Lung (tissue), 12 donors: ENCODE measurements around the gene KIAA1143. TPM values are rescaled to one million over a fixed set of nuclear protein-coding genes. Genes with fewer than 3 reads are reported as not detected.

Experiments used
- ATAC-seq: fragments of 200-7000 bp; cut with Tn5 transposase; one replicate; pipeline ENCODE4 v1.9.1; 2020; ENCODE audit warnings: moderate number of reproducible peaks; ENCODE audit not compliant: insufficient read depth, low FRiP score
- DNase-seq, 3 donors: peaks; one replicate each; pipeline ENCODE4 v3.0.0-alpha.2; 2013 to 2017
- H3K27ac ChIP-seq, 2 donors: one replicate each; pipeline ENCODE4 v1.5.1; 2013; ENCODE audit warnings: mild to moderate bottlenecking in 2 of 2, moderate library complexity in 2 of 2, control low read depth in 1 of 2, inconsistent platforms in 1 of 2, low read depth in 1 of 2, low read length in 1 of 2
- H3K27me3 ChIP-seq, 3 donors: one replicate each; pipeline ENCODE4 v1.5.1; 2013; ENCODE audit warnings: low read length in 2 of 3; ENCODE audit not compliant: control insufficient read depth in 3 of 3, insufficient read depth in 3 of 3
- H3K36me3 ChIP-seq, 4 donors: one replicate each; pipeline ENCODE4 v1.5.1; 2013; ENCODE audit warnings: low read length in 4 of 4, mild to moderate bottlenecking in 1 of 4, moderate library complexity in 1 of 4; ENCODE audit not compliant: control insufficient read depth in 4 of 4, insufficient read depth in 4 of 4
- H3K4me1 ChIP-seq, 5 donors: one replicate each; pipeline ENCODE4 v1.5.1; 2013; ENCODE audit warnings: low read length in 5 of 5, mild to moderate bottlenecking in 2 of 5, moderate library complexity in 1 of 5; ENCODE audit not compliant: control insufficient read depth in 5 of 5, insufficient read depth in 5 of 5
- H3K4me3 ChIP-seq: one replicate; pipeline ENCODE4 v1.5.1; 2013; ENCODE audit warnings: mild to moderate bottlenecking, control low read depth, moderate library complexity
- H3K9ac ChIP-seq, 2 donors: one replicate each; pipeline ENCODE4 v1.5.1; 2013; ENCODE audit warnings: low read length in 2 of 2, control low read depth in 1 of 2; ENCODE audit not compliant: insufficient read depth in 1 of 2
- H3K9me3 ChIP-seq, 4 donors: one replicate each; pipeline ENCODE4 v1.5.1; 2013; ENCODE audit warnings: low read length in 3 of 4, mild to moderate bottlenecking in 1 of 4, moderate library complexity in 1 of 4; ENCODE audit not compliant: control insufficient read depth in 4 of 4, insufficient read depth in 3 of 4
- CTCF ChIP-seq: IDR thresholded peaks from 2 replicates; pipeline ENCODE4 v1.5.1; 2012; ENCODE audit warnings: mild to moderate bottlenecking; ENCODE audit errors: control extremely low read depth, extremely low read depth
- WGBS, 2 donors: extraction: QIAGEN DNeasy Blood & Tissue Kit; methylation state at CpG; one replicate each; pipeline ENCODE4 v1.1.7; 2013; 5-methylcytosine and 5-hydroxymethylcytosine counted together
- polyA plus RNA-seq, 2 donors: library from polyadenylated mRNA; stranded (reverse); fragments of 200-250 nt; gene quantifications; one replicate each; pipeline ENCODE4 v1.2.1, GENCODE V29; 2013
- total RNA-seq, 2 donors: library from RNA; depleted of rRNA in 1 of 2; stranded (reverse); fragments of >200 nt in 1 of 2; gene quantifications; one replicate each; pipeline ENCODE4 v1.2.1, GENCODE V29; 2014 to 2021
- donor health status: control.
- donor health status: control.
- donor health status: Bipolar disorder and iron deficiency.
- donor health status: healthy.
- donor health status: DM: yes; HTN: yes; CAD: no.

The KIAA1143 gene
- total and polyA plus RNA-seq, 4 donors: 9.3 to 27.5 (median 15.5) TPM

- peak within 1 kb of the TSS; percentile 65 to 75 for H3K9ac ChIP-seq
- no peak for TF ChIP-seq CTCF
- H3K4me3 ChIP-seq: peak within 1 kb of the TSS; percentile 87
- peak; percentile 94 to 97 (median 94) for DNase-seq
- H3K27ac ChIP-seq: peak within 1 kb of the TSS; percentile 71 to 76
- no peaks in the 10 kb centered on the region for H3K27me3 ChIP-seq
- WGBS, 2 donors: 1% methylated on average over 46 of the region's 46 CpGs
- H3K9me3 ChIP-seq: peaks cover 20 to 39% (median 31%) of the 10 kb centered on the region in 4 donors
- peaks cover 0 to 10% (median 1%) of the 10 kb centered on the region in 5 donors for H3K4me1 ChIP-seq
- H3K36me3 ChIP-seq: peaks cover 1 to 37% (median 32%) of the 10 kb centered on the region in 4 donors
- ATAC-seq: peak; percentile 97
Measured at GRCh38 chr3:44729384-44729910, 32.0 kb downstream of the KIAA1143 start, which contains the start of gene ZNF501. TSS of gene ZNF501 (plus strand) at chr3:44729635. CDS start at chr3:44734422, 4,787 bp downstream.

- 96 to 98% methylated on average over 1 of the region's 1 CpG for WGBS, 2 donors
- no peak overlapping the region for H3K9ac ChIP-seq
- DNase-seq: no peak
- H3K4me1 ChIP-seq: no peaks in the 10 kb centered on the region
- TF ChIP-seq CTCF: no peak
- peaks cover 17 to 45% (median 43%) of the 10 kb centered on the region in 4 donors for H3K36me3 ChIP-seq
- peaks cover 38 to 75% (median 54%) of the 10 kb centered on the region in 4 donors for H3K9me3 ChIP-seq
- ATAC-seq: no peak
- no peaks in the 10 kb centered on the region for H3K27me3 ChIP-seq
- no peak overlapping the region for H3K4me3 ChIP-seq
- H3K27ac ChIP-seq: no peak overlapping the region
Measured at GRCh38 chr3:44722103-44722401, 39.4 kb downstream of the KIAA1143 start.

- Histone ChIP-seq H3K27ac (no peak overlapping the region), H3K4me1 (no peaks in the 10 kb centered on the region), H3K9ac (no peak overlapping the region), H3K36me3 (peaks cover 17 to 47% (median 43%) of the 10 kb centered on the region in 4 donors), H3K9me3 (peaks cover 35 to 74% (median 56%) of the 10 kb centered on the region in 4 donors), H3K4me3 (no peak overlapping the region), H3K27me3 (no peaks in the 10 kb centered on the region)
- DNase-seq (no peak), ATAC-seq (no peak)
- no peak for TF ChIP-seq CTCF
- 98% methylated on average over 10 of the region's 10 CpGs for WGBS, 2 donors
Measured at GRCh38 chr3:44721231-44722102, 40.0 kb downstream of the KIAA1143 start.
